H9 (cell line): ENCODE data around the gene CDK8. TPM values are rescaled to one million over a fixed set of nuclear protein-coding genes. Genes with fewer than 3 reads are reported as not detected.
"Not testable (repeated sequence)": the region's sequence is repeated elsewhere in the genome, so short reads cannot be mapped to it uniquely, and the experiment has no call there.

Experiments used
- DNase-seq: peaks from one replicate; pipeline ENCODE4 v3.0.0-alpha.2; 2017
- H2AFZ ChIP-seq: one replicate; pipeline ENCODE4 v1.6.1; 2013; ENCODE audit warnings: mild to moderate bottlenecking, low read length, control low read depth, moderate library complexity
- H2AK5ac ChIP-seq: 2 replicates; pipeline ENCODE4 v1.6.1; 2013; ENCODE audit warnings: low read length, control low read depth, mixed read lengths; ENCODE audit not compliant: insufficient read length
- H2BK120ac ChIP-seq: one replicate; pipeline ENCODE4 v1.6.1; 2013; ENCODE audit warnings: low read depth, mild to moderate bottlenecking, low read length, control low read depth, inconsistent platforms; ENCODE audit not compliant: poor library complexity, severe bottlenecking
- H2BK12ac ChIP-seq: 2 replicates; pipeline ENCODE4 v1.6.1; 2013; ENCODE audit warnings: low read length, control low read depth, mixed read lengths, low read depth; ENCODE audit not compliant: insufficient read length
- H2BK15ac ChIP-seq: 2 replicates; pipeline ENCODE4 v1.6.1; 2013; ENCODE audit warnings: low read depth, low read length, control low read depth
- H2BK20ac ChIP-seq: one replicate; pipeline ENCODE4 v1.6.1; 2013; ENCODE audit warnings: low read depth, mild to moderate bottlenecking, low read length, control low read depth, inconsistent platforms; ENCODE audit not compliant: poor library complexity, severe bottlenecking
- H2BK5ac ChIP-seq: 2 replicates; pipeline ENCODE4 v1.6.1; 2013; ENCODE audit warnings: low read length, control low read depth, mixed read lengths; ENCODE audit not compliant: insufficient read length
- H3K14ac ChIP-seq: 2 replicates; pipeline ENCODE4 v1.6.1; 2013; ENCODE audit warnings: low read length, control low read depth; ENCODE audit not compliant: insufficient read depth
- H3K18ac ChIP-seq: 2 replicates; pipeline ENCODE4 v1.6.1; 2013; ENCODE audit warnings: low read depth, mild to moderate bottlenecking, mixed read lengths, low read length, control low read depth; ENCODE audit not compliant: insufficient read length
- H3K23ac ChIP-seq: 2 replicates; pipeline ENCODE4 v1.6.1; 2013; ENCODE audit warnings: low read length, control low read depth, mixed read lengths, low read depth; ENCODE audit not compliant: insufficient read length
- H3K23me2 ChIP-seq: 2 replicates; pipeline ENCODE4 v1.6.1; 2013; ENCODE audit warnings: low read depth, mild to moderate bottlenecking, mixed read lengths, low read length, control low read depth; ENCODE audit not compliant: insufficient read length, poor library complexity, severe bottlenecking
- H3K27ac ChIP-seq: 2 replicates; pipeline ENCODE4 v1.5.1; 2013; ENCODE audit warnings: low read length, control low read depth, mixed read lengths, low read depth; ENCODE audit not compliant: insufficient read length
- H3K27me3 ChIP-seq: 2 replicates; pipeline ENCODE4 v1.6.1; 2013; ENCODE audit warnings: low read length, control low read depth, inconsistent platforms; ENCODE audit not compliant: insufficient read depth
- H3K4ac ChIP-seq: 2 replicates; pipeline ENCODE4 v1.6.1; 2013; ENCODE audit warnings: low read depth, mild to moderate bottlenecking, control low read depth, inconsistent platforms, low read length, moderate library complexity
- H3K4me1 ChIP-seq: 2 replicates; pipeline ENCODE4 v1.6.1; 2013; ENCODE audit warnings: low read length, control low read depth, inconsistent platforms; ENCODE audit not compliant: insufficient read depth
- H3K4me2 ChIP-seq: 2 replicates; pipeline ENCODE4 v1.6.1; 2013; ENCODE audit warnings: low read length, control low read depth, mixed read lengths; ENCODE audit not compliant: insufficient read length, insufficient read depth
- H3K56ac ChIP-seq: 2 replicates; pipeline ENCODE4 v1.6.1; 2013; ENCODE audit warnings: low read depth, mild to moderate bottlenecking, mixed read lengths, low read length, control low read depth; ENCODE audit not compliant: insufficient read length
- H3K79me1 ChIP-seq: 2 replicates; pipeline ENCODE4 v1.6.1; 2013; ENCODE audit warnings: low read depth, mild to moderate bottlenecking, moderate library complexity, low read length, control low read depth, inconsistent platforms; ENCODE audit not compliant: insufficient read depth, poor library complexity, severe bottlenecking
- H3K79me2 ChIP-seq: 2 replicates; pipeline ENCODE4 v1.6.1; 2013; ENCODE audit warnings: low read length, control low read depth, inconsistent platforms; ENCODE audit not compliant: insufficient read depth
- H3K9ac ChIP-seq: 2 replicates; pipeline ENCODE4 v1.6.1; 2013; ENCODE audit warnings: low read length, control low read depth, mixed read lengths; ENCODE audit not compliant: insufficient read length; ENCODE audit errors: extremely low read depth
- H3K9me3 ChIP-seq: one replicate; pipeline ENCODE4 v1.6.1; 2013; ENCODE audit warnings: low read depth, low read length, inconsistent platforms; ENCODE audit not compliant: control insufficient read depth
- H3T11ph ChIP-seq: one replicate; pipeline ENCODE4 v1.6.1; 2013; ENCODE audit warnings: mild to moderate bottlenecking, low read length, control low read depth, inconsistent platforms
- H4K20me1 ChIP-seq: one replicate; pipeline ENCODE4 v1.6.1; 2013; ENCODE audit not compliant: control insufficient read depth, insufficient read length, insufficient read depth
- H4K5ac ChIP-seq: 2 replicates; pipeline ENCODE4 v1.6.1; 2013; ENCODE audit warnings: low read depth, mild to moderate bottlenecking, mixed read lengths, low read length, control low read depth; ENCODE audit not compliant: insufficient read length
- H4K8ac ChIP-seq: replicated peaks from 2 replicates; pipeline ENCODE4 v1.6.1; 2013; ENCODE audit warnings: low read length, control low read depth, mixed read lengths, low read depth; ENCODE audit not compliant: insufficient read length
- H4K91ac ChIP-seq: 2 replicates; pipeline ENCODE4 v1.6.1; 2013; ENCODE audit warnings: low read depth, mild to moderate bottlenecking, moderate library complexity, mixed read lengths, low read length, control low read depth; ENCODE audit not compliant: insufficient read length
- H3K27ac Mint-ChIP-seq, 3 experiments: 2 replicates in 2 of 3; 3 replicates in 1 of 3; pipeline ENCODE4 v1.8.0; 2020 to 2021; ENCODE audit warnings: mixed read lengths in 3 of 3, mild to moderate bottlenecking in 1 of 3, moderate library complexity in 1 of 3
- H3K27me3 Mint-ChIP-seq: 2 replicates; pipeline ENCODE4 v1.8.0; 2021; ENCODE audit warnings: low read depth, mild to moderate bottlenecking, moderate library complexity, mixed read lengths
- H3K36me3 Mint-ChIP-seq, 3 experiments: 2 replicates in 2 of 3; 3 replicates in 1 of 3; pipeline ENCODE4 v1.8.0; 2020 to 2021; ENCODE audit warnings: low read depth in 3 of 3, mixed read lengths in 3 of 3; ENCODE audit not compliant: insufficient read depth in 1 of 3
- H3K4me1 Mint-ChIP-seq, 2 experiments: 2 replicates each; pipeline ENCODE4 v1.8.0; 2020; ENCODE audit warnings: mixed read lengths in 2 of 2
- H3K4me3 Mint-ChIP-seq, 2 experiments: 2 replicates in 1 of 2; 3 replicates in 1 of 2; pipeline ENCODE4 v1.8.0; 2020 to 2021; ENCODE audit warnings: mild to moderate bottlenecking in 2 of 2, mixed read lengths in 2 of 2, moderate library complexity in 1 of 2
- H3K9me3 Mint-ChIP-seq, 2 experiments: 2 replicates in 1 of 2; 3 replicates in 1 of 2; pipeline ENCODE4 v1.8.0; 2020; ENCODE audit warnings: mild to moderate bottlenecking in 2 of 2, mixed read lengths in 2 of 2, moderate library complexity in 1 of 2
- WGBS: extraction: QIAGEN DNeasy Blood & Tissue Kit; methylation state at CpG from one replicate; pipeline ENCODE4 v1.1.7; 2013; ENCODE audit warnings: missing lambda C conversion rate, low lambda C conversion rate, mixed read lengths; ENCODE audit not compliant: insufficient read length; ENCODE audit errors: extremely low coverage; 5-methylcytosine and 5-hydroxymethylcytosine counted together
- total RNA-seq: library from RNA; stranded (reverse); gene quantifications from 2 replicates; pipeline ENCODE4 v1.2.1, GENCODE V29; 2021

CDK8 gene
- total RNA-seq, 1 experiment from 2014 or later: 18.1 TPM

DNA sequence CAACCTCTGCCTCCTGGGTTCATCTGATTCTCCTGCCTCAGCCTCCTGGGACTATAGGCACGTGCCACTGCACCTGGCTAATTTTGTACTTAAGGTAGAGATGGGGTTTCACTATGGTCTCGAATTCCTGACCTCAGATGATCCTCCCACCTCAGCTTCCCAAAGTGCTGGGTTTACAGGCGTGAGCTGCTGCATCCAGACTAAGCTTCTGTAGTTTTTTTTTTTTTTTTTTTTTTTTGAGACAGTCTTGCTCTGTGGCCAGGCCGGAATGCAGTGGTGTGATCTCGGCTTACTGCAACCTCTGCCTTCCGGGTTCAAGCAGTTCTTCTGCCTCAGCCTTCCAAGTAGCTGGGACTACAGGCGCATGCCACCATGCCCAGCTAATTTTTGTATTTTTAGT is 34.9 kb downstream of the CDK8 start:
- not testable (repeated sequence) for H2BK15ac ChIP-seq, H3K23ac ChIP-seq, H4K5ac ChIP-seq, H3K18ac ChIP-seq, H2BK12ac ChIP-seq, H2BK120ac ChIP-seq, H3K27me3 ChIP-seq, H3K4ac ChIP-seq, H3K56ac ChIP-seq, H4K91ac ChIP-seq, H3K9ac ChIP-seq, H3K23me2 ChIP-seq, H3K36me3 Mint-ChIP-seq, DNase-seq, H2BK20ac ChIP-seq, H3K27ac Mint-ChIP-seq, H3K9me3 Mint-ChIP-seq, H4K8ac ChIP-seq, H3K27ac ChIP-seq, H3K79me1 ChIP-seq, H2BK5ac ChIP-seq, H3T11ph ChIP-seq, H3K4me2 ChIP-seq, H3K4me1 Mint-ChIP-seq, H3K9me3 ChIP-seq, H3K79me2 ChIP-seq, H2AK5ac ChIP-seq, H3K4me1 ChIP-seq, H3K27me3 Mint-ChIP-seq, H2AFZ ChIP-seq, H4K20me1 ChIP-seq, H3K14ac ChIP-seq, H3K4me3 Mint-ChIP-seq
- WGBS: no CpG with 5 or more reads among the region's 7 CpGs
